ENCODE results near the gene FAM78A.

Gene FAM78A

GRCh38 chr9:131235480-131235851, 40.8 kb downstream of the FAM78A start:
- H3K36me3 ChIP-seq (replicated peaks; ENCODE audit: low read depth, low read length): peaks cover 22% of the 10 kb centered on the region
- H3K4me1 ChIP-seq (ENCODE audit: low read length): peaks cover 7% of the 10 kb centered on the region; the same call in 1 of the 2 replicates
- no peaks in the 10 kb centered on the region for H3K9me3 ChIP-seq (ENCODE audit: insufficient read depth, low read length)
- no peak overlapping the region for H3K9ac ChIP-seq (ENCODE audit: low read length)
- no peak overlapping the region for H3K4me3 ChIP-seq (ENCODE audit: low read length)
- no peaks in the 10 kb centered on the region for H4K20me1 ChIP-seq (ENCODE audit: insufficient read depth, low read length)
- no peaks in the 10 kb centered on the region for H3K79me2 ChIP-seq (ENCODE audit: low read length)
- H2AFZ ChIP-seq (ENCODE audit: low read depth, low read length): no peak overlapping the region
- TF ChIP-seq CTCF (IDR thresholded peaks at IDR 0.05; ENCODE audit: low read depth, low read length) (no peak), EZH2phosphoT487 (IDR thresholded peaks at IDR 0.05; ENCODE audit: low read depth) (no peak)
- no peak overlapping the region for H3K27ac ChIP-seq (ENCODE audit: low read length)
- no peak overlapping the region for H3K4me2 ChIP-seq (ENCODE audit: low read length)
- H3K27me3 ChIP-seq (ENCODE audit: low read depth, low read length): no peaks in the 10 kb centered on the region

DNA sequence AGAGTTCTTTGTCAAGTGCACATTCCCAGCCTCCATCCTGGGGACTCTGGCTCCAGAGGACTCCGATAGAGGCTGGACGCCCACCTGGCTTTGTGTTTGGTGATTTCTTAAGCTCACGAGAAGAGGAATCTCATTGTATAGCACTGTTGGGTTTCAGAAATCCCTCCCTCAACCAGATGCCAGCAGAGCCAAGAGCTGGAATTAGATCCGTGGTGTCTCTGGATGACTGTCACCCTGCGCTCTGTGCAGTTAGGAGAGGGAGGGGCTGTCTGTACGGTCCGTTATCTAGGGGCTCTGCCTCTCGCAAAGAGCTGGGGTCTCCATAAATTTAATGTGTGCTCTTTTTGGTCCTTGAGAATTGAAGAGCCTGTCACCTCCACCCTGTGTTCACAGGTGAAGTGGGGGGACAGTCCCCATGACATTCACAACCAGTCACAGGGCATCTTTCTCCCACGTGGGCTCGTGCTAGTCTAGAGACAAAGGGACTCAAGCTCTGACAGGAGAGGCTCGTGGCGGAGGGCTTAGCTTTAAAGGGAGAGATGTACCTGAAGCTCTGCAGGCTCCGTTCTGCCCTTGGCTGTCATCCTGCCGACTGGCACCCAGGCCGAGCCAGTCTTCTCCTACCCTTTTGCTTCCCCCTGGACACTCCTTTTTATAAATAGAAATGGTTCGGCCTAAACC, 41.4 kb downstream of the FAM78A start:
- Histone ChIP-seq H3K79me2 (ENCODE audit: low read length) (no peaks in the 10 kb centered on the region), H3K9ac (ENCODE audit: low read length) (no peak overlapping the region), H3K4me1 (ENCODE audit: low read length) (peaks cover 7% of the 10 kb centered on the region; the same call in 1 of the 2 replicates), H3K27me3 (ENCODE audit: low read depth, low read length) (no peaks in the 10 kb centered on the region), H3K4me3 (ENCODE audit: low read length) (no peak overlapping the region), H2AFZ (ENCODE audit: low read depth, low read length) (no peak overlapping the region), H3K36me3 (replicated peaks; ENCODE audit: low read depth, low read length) (peaks cover 27% of the 10 kb centered on the region), H3K27ac (ENCODE audit: low read length) (no peak overlapping the region), H3K9me3 (ENCODE audit: insufficient read depth, low read length) (no peaks in the 10 kb centered on the region), H4K20me1 (ENCODE audit: insufficient read depth, low read length) (no peaks in the 10 kb centered on the region), H3K4me2 (ENCODE audit: low read length) (no peak overlapping the region)
- no peak for TF ChIP-seq EZH2phosphoT487 (IDR thresholded peaks at IDR 0.05; ENCODE audit: low read depth)
- TF ChIP-seq CTCF (IDR thresholded peaks at IDR 0.05; ENCODE audit: low read depth, low read length): no peak

DNA sequence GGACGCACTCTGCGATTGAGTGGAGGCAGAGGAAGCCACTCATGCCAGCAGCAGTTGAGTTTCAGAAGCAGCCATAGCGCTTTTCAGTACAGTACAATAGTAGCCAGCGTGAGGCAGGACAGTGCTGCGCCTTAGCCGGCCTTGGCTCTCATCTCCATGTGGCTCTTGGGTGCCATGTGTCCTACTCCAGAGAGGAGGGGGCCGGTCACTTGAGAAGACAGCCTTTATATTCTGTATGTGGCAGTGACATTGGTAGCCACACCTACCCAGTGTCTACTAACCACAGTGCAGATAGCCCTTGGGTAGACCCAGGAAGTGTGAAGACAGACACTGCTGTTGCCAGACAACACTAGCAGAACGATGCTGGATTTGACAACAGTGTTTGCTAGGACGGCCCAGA, 42.3 kb downstream of the FAM78A start:
- Histone ChIP-seq H3K79me2 (ENCODE audit: low read length) (no peaks in the 10 kb centered on the region), H2AFZ (ENCODE audit: low read depth, low read length) (no peak overlapping the region), H3K36me3 (replicated peaks; ENCODE audit: low read depth, low read length) (peaks cover 30% of the 10 kb centered on the region), H3K4me3 (ENCODE audit: low read length) (no peak overlapping the region), H4K20me1 (ENCODE audit: insufficient read depth, low read length) (no peaks in the 10 kb centered on the region), H3K27me3 (ENCODE audit: low read depth, low read length) (no peaks in the 10 kb centered on the region), H3K4me2 (ENCODE audit: low read length) (no peak overlapping the region), H3K9ac (ENCODE audit: low read length) (no peak overlapping the region), H3K27ac (ENCODE audit: low read length) (no peak overlapping the region), H3K4me1 (ENCODE audit: low read length) (peaks cover 7% of the 10 kb centered on the region; the same call in 1 of the 2 replicates), H3K9me3 (ENCODE audit: insufficient read depth, low read length) (no peaks in the 10 kb centered on the region)
- TF ChIP-seq EZH2phosphoT487 (IDR thresholded peaks at IDR 0.05; ENCODE audit: low read depth): no peak
- no peak for TF ChIP-seq CTCF (IDR thresholded peaks at IDR 0.05; ENCODE audit: low read depth, low read length)

DNA sequence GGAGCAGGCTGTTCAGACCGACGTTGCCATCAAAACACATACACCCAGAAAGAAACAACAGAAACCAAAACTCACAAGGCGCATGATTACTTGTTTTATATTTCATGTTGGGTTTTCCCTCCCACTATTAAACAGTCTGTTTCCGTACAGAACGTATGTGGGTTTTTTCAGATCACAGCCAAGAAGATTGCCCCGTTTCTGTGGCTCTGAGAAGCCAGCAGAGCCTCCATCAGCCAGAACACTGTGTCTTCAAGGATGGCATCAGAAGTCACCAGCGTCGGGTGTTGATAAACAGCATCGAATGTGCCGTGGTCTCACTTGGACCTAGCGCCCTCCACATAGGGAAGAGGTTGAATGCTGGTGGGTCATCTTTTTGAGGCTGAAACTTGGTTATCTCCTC, 42.8 kb downstream of the FAM78A start:
- Histone ChIP-seq H3K27ac (ENCODE audit: low read length) (no peak overlapping the region), H3K9me3 (ENCODE audit: insufficient read depth, low read length) (no peaks in the 10 kb centered on the region), H3K4me3 (ENCODE audit: low read length) (no peak overlapping the region), H3K36me3 (replicated peaks; ENCODE audit: low read depth, low read length) (peaks cover 34% of the 10 kb centered on the region), H3K27me3 (ENCODE audit: low read depth, low read length) (no peaks in the 10 kb centered on the region), H3K9ac (ENCODE audit: low read length) (no peak overlapping the region), H3K4me2 (ENCODE audit: low read length) (no peak overlapping the region), H3K79me2 (ENCODE audit: low read length) (no peaks in the 10 kb centered on the region), H4K20me1 (ENCODE audit: insufficient read depth, low read length) (no peaks in the 10 kb centered on the region), H2AFZ (ENCODE audit: low read depth, low read length) (no peak overlapping the region), H3K4me1 (ENCODE audit: low read length) (peaks cover 7% of the 10 kb centered on the region; the same call in 1 of the 2 replicates)
- no peak for TF ChIP-seq EZH2phosphoT487 (IDR thresholded peaks at IDR 0.05; ENCODE audit: low read depth)
- TF ChIP-seq CTCF (IDR thresholded peaks at IDR 0.05; ENCODE audit: low read depth, low read length): no peak

All from OCI-LY3 (cell line).